Stomach (tissue), 4 donors: ENCODE results near the gene SLC24A3.

Source experiments
- CTCF ChIP-seq, 7 experiments: fragments of 450-650 bp in 4 of 7; fragments of 200-600 bp in 3 of 7; sonication (generic) in 3 of 7; IDR thresholded peaks; one replicate each; pipeline ENCODE4 v1.5.1; 2016 to 2019; ENCODE audit warnings: antibody characterized with exemption in 7 of 7, control low read depth in 2 of 7, mild to moderate bottlenecking in 1 of 7
- EP300 ChIP-seq: sonication (generic); formaldehyde crosslinking; IDR thresholded peaks from one replicate; pipeline ENCODE4 v1.6.1; 2017; ENCODE audit warnings: antibody characterized with exemption
- POLR2A ChIP-seq, 4 donors: fragments of 450-650 bp; IDR thresholded peaks; one replicate each; pipeline ENCODE4 v1.6.1; 2016; ENCODE audit warnings: antibody characterized with exemption in 4 of 4, control low read depth in 2 of 4, mild to moderate bottlenecking in 1 of 4, moderate library complexity in 1 of 4
- POLR2AphosphoS5 ChIP-seq, 3 donors: sonication (generic); formaldehyde crosslinking; IDR thresholded peaks; one replicate each; pipeline ENCODE4 v1.6.1; 2016; ENCODE audit warnings: antibody characterized with exemption in 3 of 3

GRCh38 chr20:19275630-19276071 lies 63.2 kb downstream of the SLC24A3 start:
- no peak for TF ChIP-seq CTCF (IDR thresholded peaks at IDR 0.05)
- TF ChIP-seq POLR2A (IDR thresholded peaks at IDR 0.05): no peak
- peak in 2 of 3 donors; percentile 4 to 46 for TF ChIP-seq POLR2AphosphoS5 (IDR thresholded peaks at IDR 0.05)
- TF ChIP-seq EP300: no peak
